GM18951 (cell line): ENCODE results near the gene DRAM1.

Experiments
- POLR2A ChIP-seq: IDR thresholded peaks from 4 replicates; pipeline ENCODE4 v1.6.1; 2011; ENCODE audit warnings: mild to moderate bottlenecking; ENCODE audit not compliant: insufficient read length, insufficient read depth; ENCODE audit errors: extremely low read depth
- in situ Hi-C: fragments of 300-500 bp; cut with MboI; formaldehyde crosslinking; loops from one replicate; pipeline ENCODE4 v1.12.0; 2022; ENCODE audit warnings: low sequenced_read_pairs, mixed read lengths, inconsistent platforms; ENCODE audit not compliant: unreplicated experiment

Gene DRAM1

DNA sequence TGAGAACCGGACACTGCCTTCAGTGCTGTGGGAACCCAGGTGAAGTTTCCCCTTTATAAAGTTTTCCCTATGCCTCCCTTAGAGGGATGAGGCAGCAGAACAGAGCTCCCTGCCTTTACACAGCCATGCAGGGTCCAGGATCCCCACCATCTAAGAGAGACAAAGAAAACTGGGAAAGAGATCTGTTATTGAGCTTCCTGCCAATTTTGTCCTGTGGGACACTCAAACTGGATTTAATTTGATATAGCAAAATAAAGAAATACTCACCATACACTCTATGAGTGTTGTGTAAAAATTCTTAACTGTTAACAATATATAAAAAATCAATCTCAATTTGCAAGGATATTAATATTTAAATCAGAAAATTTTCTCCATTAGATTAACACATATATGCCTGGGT, 69.9 kb downstream of the DRAM1 start:
- in situ Hi-C loops = loop anchor here (25.0 kb wide), 1 partner anchor 790 kb away; no protein-coding TSS in a partner anchor
- no peak for TF ChIP-seq POLR2A

DNA sequence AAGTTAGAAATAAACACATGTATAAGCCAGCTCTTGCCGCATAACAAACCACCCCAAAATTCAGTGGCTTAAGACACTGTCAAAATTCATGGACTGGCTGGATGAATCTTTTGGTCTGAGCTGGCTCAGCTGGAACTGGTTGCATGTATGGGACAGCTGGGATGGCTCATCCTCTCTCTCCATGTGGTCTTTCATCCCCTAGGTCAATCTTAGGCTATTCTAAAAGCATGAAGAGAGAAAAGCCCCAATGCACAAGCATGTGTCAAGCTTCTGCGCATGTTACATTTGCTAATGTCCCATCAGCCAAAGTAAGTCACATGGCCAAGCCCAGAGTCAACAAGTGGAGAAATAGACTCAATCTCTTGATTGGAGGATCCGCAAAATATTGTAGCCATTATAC, 71.0 kb downstream of the DRAM1 start:
- in situ Hi-C loops = loop anchor here (25.0 kb wide), 1 partner anchor 789 kb away; no protein-coding TSS in a partner anchor
- no peak for TF ChIP-seq POLR2A

DNA sequence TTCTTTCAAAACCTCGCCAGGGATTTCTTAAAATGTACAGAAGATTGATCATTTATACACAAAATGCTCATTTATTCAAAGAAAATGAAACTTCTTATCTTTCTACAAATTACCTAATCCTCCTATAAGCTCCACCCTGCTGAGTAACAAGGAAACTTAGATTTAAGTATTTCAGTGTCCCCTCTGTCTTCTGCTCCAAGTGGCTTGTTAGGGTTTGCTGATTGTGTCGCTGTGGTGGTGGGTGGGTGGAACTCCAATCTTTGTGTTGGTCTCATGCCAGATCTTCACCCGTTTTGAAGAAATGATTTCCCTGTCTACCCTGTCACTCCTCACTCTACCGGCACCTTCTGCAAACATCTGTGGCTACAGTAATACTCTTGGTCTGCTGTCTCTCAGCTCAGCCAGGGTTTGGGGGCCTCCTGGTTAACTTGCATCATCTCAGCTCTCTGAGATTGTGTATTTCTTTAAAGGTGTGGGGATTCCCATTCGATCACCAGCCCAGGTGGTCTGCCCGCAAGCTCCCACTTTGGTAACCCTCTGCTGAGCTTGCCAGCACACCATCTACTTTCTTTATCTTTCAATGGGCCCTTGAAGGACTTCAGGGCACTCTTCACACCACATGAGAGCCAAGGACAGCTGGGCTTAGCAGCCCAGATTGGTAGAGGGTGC, 73.8 kb downstream of the DRAM1 start:
- in situ Hi-C loops = no loop called here
- TF ChIP-seq POLR2A = no peak

- in situ Hi-C loops = no loop called here
These were observed 76.7 kb downstream of the DRAM1 start for GRCh38 chr12:101954113-101954512.

GRCh38 chr12:101954676-101955075, 77.3 kb downstream of the DRAM1 start:
- in situ Hi-C loops = no loop called here
- TF ChIP-seq POLR2A = no peak

More at GRCh38 chr12:101954113-101954512, 76.7 kb downstream of the DRAM1 start:
- no peak for TF ChIP-seq POLR2A

DNA sequence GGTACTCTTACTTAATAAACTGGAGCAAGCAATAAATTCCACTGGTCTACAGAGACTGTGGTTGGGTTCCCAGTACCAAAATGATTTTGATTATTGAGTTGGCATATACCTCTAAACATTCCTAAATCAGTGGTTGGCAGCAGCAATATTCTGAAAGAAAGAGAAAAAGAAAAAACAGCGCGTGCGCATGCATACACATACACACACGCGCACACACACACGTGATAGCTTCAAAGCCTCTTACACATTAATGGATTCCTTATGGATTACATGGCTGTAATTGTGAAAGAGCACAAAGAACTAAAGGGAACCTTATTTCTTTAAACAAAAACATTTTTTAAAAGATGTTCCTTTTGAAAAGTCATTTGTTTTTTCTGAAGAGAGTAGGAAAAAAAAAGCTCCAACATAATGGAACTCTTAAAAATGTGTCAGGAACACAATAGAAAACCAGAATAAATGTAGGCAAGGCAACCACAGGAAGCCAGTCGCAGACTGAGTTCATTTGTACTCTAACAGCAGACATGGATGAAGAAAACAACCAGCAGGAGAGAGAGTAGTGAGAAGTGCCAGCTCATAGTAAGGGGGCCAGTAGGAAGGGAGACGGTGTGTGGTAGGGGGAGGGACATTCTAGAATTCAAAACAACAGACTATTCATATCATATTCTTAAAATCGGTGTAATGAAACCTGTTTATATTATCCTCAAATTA, 80.0 kb downstream of the DRAM1 start:
- in situ Hi-C loops = no loop called here
- no peak for TF ChIP-seq POLR2A

- TF ChIP-seq POLR2A = no peak
- in situ Hi-C loops = no loop called here
These were observed 82.2 kb downstream of the DRAM1 start for GRCh38 chr12:101959607-101960006.

DNA sequence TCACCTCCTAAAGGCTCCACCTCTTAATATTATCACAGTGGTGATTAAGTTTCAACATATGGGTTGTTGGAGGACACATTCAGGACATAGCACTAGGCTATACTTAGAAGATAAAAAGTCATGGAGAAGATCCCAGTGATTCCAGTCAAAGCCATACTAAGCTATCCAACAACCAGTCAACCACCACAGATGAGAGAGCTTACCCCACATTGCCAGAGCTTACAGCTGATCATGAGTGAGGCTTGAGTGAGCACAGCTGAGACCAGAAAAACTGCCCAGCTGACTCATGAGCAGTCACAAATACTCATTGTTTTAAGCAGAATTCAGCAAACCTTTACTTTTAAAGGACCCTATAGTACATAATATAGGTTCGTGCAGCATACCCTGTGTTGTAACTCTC, 85.1 kb downstream of the DRAM1 start:
- no peak for TF ChIP-seq POLR2A
- in situ Hi-C loops = no loop called here

- in situ Hi-C loops = no loop called here
- TF ChIP-seq POLR2A = no peak
These were observed 86.3 kb downstream of the DRAM1 start for GRCh38 chr12:101963697-101964096.

GRCh38 chr12:101966496-101966895, 89.1 kb downstream of the DRAM1 start:
- TF ChIP-seq POLR2A = no peak
- in situ Hi-C loops = no loop called here

GRCh38 chr12:101967506-101967905, 90.1 kb downstream of the DRAM1 start:
- in situ Hi-C loops = no loop called here
- TF ChIP-seq POLR2A = no peak

DNA sequence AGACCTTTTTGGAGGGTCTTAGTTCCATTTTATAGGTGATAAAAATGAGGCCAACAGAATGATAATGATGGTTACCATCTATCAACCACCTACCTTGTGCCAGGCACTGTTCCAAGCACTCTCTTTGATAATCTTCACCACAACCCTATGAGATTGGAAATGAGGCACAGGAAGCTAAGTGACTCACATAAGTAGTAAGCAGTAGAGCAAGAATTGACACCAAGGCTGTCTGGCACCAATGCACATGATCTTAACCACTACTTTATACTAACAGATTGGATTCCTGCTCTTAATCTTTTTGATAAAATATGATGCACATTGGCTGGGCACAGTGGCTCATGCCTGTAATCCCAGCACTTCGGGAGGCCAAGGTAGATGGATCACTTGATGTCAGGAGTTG, 91.4 kb downstream of the DRAM1 start:
- TF ChIP-seq POLR2A = no peak
- in situ Hi-C loops = no loop called here
